ENCODE measurements around the gene FAM53C.
A peak's percentile ranks its signal among the peaks of the same experiment; 100 is the strongest.
"Not testable (repeated sequence)": the region's sequence is repeated elsewhere in the genome, so short reads cannot be mapped to it uniquely, and the experiment has no call there.

Gene FAM53C

GRCh38 chr5:138337685-138338410, at the start of gene FAM53C:
Gene FAM53C (plus strand): TSS chr5:138338266. CDS start chr5:138341336, 3,070 bp downstream.
- peak; percentile 93 for DNase-seq

GRCh38 chr5:138289296-138289695, 48.8 kb upstream of the FAM53C start:
- DNase-seq, result no peak

GRCh38 chr5:138303372-138303771, 34.7 kb upstream of the FAM53C start:
- DNase-seq, result peak; percentile 5

GRCh38 chr5:138305797-138306196, 32.3 kb upstream of the FAM53C start:
- no peak for DNase-seq

GRCh38 chr5:138315751-138316278, 22.3 kb upstream of the FAM53C start:
- DNase-seq, result no peak

- no peak for DNase-seq
These were observed 21.7 kb upstream of the FAM53C start for GRCh38 chr5:138316355-138316754.

- DNase-seq, result not testable (repeated sequence)
These were observed 19.9 kb upstream of the FAM53C start for GRCh38 chr5:138318211-138318610.

- DNase-seq, result peak; percentile 26
These were observed 7.1 kb upstream of the FAM53C start for GRCh38 chr5:138330813-138331448.

- peak; percentile 100 for DNase-seq
These were observed 6.4 kb upstream of the FAM53C start, which contains the start of gene CDC25C for GRCh38 chr5:138331449-138332368. Gene CDC25C (minus strand): TSS chr5:138331804. CDS start chr5:138331180, 624 bp downstream.

- DNase-seq, result no peak
These were observed 3.1 kb upstream of the FAM53C start for GRCh38 chr5:138334867-138335447.

GRCh38 chr5:138336952-138337684, 948 bp upstream of the FAM53C start:
- peak; percentile 87 for DNase-seq

GRCh38 chr5:138338411-138339090, 485 bp downstream of the FAM53C start:
- no peak for DNase-seq

- DNase-seq, result peak; percentile 30
These were observed 1.0 kb downstream of the FAM53C start for GRCh38 chr5:138339091-138339456.

- no peak for DNase-seq
These were observed 1.4 kb downstream of the FAM53C start for GRCh38 chr5:138339464-138339863.

- DNase-seq, result no peak
These were observed 1.9 kb downstream of the FAM53C start for GRCh38 chr5:138340008-138340407.

GRCh38 chr5:138344887-138345622, 7.0 kb downstream of the FAM53C start:
- no peak for DNase-seq

GRCh38 chr5:138346889-138347288, 8.8 kb downstream of the FAM53C start:
- no peak for DNase-seq

- DNase-seq, result peak; percentile 57
These were observed 11.9 kb downstream of the FAM53C start for GRCh38 chr5:138349852-138350562.

- DNase-seq, result no peak
These were observed 12.5 kb downstream of the FAM53C start for GRCh38 chr5:138350563-138350890.

GRCh38 chr5:138351056-138351455, 13.0 kb downstream of the FAM53C start:
- DNase-seq, result peak; percentile 74

Measured in fibroblast of skin of right biceps (primary cell).